Measurements from ENCODE around the gene PIP5KL1.

PIP5KL1 gene

DNA sequence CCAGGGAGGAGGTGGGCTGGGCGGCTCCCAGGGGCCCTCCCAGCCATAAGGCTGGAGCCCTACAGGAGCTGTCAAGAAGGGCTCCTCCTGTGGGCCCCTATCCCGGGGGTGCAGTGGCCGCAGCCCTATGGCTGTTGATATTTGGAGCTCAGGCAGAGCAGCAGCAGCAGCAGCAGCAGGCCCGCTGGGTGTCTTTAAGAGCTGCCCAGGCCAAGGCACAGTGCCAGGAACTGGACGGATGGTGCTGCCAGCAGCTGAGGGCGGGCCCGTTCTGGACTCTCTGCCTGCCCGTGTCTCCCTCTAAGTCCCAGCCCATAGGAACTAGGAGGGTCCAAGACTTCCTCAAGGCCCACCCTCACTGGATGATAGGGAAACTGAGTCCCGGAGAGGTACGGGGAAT is 56.7 kb downstream of the PIP5KL1 start:
- DNase-seq (ENCODE audit: low read depth, low spot score) = no peak

- DNase-seq (ENCODE audit: low read depth, low spot score) = no peak
Measured at GRCh38 chr9:127873223-127873691, 57.3 kb downstream of the PIP5KL1 start.

DNA sequence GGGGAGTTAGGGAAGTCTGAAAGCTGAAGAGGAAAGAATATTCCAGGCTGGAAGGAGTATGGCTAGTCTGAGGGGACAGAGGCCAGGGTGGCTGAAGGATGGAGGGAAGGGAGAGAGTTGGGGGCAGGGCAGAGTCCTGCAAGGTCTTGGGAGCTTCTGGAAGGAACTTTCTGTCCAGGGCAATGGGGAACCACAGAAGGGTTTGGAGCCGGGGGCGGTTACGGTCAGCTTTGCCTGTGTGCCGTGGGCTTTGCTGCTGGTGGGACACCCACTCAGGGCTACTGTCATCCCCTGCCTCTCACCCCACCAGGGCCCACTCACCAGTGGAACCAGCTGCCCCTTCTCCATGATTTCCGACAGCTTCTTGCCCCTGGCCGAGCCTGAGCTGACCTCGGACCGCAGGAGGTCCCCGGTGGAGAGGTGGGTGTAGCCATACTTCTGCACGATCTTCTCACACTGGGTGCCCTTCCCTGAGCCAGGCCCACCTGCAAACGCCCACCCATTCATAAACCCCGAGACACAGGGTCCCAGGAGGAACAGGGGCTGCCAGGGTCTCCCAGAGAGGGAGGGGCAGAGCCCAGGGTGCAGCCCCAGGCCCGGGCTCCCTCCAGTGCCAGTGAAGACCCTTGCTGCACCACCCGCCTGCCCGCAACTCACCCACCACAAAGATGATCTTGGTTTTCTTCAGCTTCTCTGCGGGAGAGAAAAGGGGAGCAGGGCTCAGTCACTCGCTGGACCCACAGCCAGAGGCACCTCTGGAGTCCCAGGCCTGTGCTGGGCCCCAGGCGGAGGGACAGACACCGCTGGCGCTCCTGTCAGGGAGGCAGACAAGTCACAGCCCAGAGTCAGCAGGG is 58.0 kb downstream of the PIP5KL1 start:
- no peak for DNase-seq (ENCODE audit: low read depth, low spot score)

- DNase-seq (ENCODE audit: low read depth, low spot score) = no peak
Measured at GRCh38 chr9:127871531-127871930, 59.0 kb downstream of the PIP5KL1 start.

GRCh38 chr9:127870887-127871286 is 59.7 kb downstream of the PIP5KL1 start:
- DNase-seq (ENCODE audit: low read depth, low spot score) = no peak
